GM21576 (cell line): ENCODE results near the gene EFNA1.
"Not testable (repeated sequence)": the region's sequence is repeated elsewhere in the genome, so short reads cannot be mapped to it uniquely, and the experiment has no call there.

Experiments used
- ATAC-seq: cut with Tn5 transposase; IDR thresholded peaks from one replicate; pipeline ENCODE4 v1.9.1; 2021; ENCODE audit warnings: mild to moderate bottlenecking, moderate library complexity; ENCODE audit not compliant: unreplicated experiment

Gene EFNA1

DNA sequence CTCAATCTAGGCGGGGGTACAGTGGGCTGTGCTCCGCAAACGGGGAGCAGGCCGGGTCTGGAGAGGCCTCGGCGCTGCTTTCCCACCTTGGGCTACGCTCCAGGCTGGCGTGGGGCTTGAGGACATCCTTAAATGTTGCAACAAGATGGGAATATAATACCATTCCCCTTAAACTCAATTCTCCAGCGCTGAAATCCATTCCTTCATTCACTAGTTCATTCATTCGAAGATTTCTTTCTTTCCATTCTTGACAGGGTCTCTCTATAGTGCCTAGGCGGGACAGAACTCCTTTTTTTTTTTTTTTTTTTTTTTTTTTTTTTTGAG, 12.9 kb downstream of the EFNA1 start:
- ATAC-seq: no peak

DNA sequence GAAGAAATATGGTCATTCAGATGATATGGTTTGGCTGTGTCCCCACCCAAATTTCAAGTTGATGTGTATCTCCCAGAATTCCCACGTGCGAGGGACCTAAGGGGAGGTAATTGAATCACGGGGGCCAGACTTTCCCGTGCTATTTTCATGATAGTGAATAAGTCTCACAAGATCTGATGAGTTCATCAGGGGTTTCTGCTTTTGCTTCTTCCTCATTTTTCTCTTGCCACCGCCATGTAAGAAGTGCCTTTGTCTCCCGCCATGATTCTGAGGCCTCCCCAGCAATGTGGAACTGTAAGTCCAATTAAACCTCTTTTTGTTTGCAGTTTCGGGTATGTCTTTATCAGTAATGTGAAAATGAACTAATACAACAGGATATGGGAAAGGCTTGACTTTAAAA, 14.1 kb downstream of the EFNA1 start:
- ATAC-seq: no peak

DNA sequence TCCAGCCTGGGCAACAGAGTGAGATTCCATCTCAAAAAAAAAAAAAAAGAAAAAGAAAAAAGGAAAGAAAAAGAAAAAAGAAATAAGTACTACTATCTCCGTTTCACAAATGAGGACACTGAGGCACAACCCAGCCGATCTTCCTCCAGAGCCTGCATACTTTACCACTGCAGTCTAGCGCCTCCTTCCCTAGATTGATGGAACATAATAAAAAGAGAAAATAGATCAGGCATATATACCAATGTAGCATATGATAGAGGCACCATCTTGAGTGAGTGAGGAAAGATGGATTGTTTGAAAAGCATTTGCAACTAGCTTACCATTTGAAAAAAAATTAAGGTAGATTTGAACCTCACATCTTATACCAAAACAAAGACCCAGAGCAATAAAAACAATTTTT, 17.8 kb downstream of the EFNA1 start:
- no peak for ATAC-seq

DNA sequence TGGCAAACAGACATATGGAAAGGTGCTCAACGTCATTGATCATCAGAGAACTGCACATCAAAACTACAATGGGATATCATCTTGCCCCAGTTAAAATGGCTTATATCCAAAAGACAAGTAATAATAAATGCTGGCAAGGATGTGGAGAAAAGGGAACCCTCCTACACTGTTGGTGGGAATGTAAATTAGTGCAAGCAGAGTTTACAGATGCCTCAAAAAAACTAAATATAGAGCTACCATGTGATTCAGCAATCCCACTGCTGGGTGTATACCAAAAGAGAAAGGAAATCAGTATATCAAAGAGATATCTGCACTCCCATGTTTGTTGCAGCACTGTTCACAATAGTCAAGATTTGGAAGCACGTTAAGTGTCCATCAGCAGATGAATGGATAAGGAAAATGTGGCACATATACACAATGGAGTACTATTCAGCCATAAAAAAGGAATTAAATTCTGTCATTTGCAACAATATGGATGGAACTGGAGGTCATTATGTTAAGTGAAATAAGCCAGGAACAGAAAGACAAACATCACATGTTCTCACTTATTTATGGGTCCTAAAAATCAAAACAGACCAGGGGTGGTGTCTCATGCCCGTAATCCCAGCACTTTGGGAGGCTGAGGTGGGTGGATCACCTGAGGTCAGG, 28.4 kb downstream of the EFNA1 start:
- not testable (repeated sequence) for ATAC-seq

DNA sequence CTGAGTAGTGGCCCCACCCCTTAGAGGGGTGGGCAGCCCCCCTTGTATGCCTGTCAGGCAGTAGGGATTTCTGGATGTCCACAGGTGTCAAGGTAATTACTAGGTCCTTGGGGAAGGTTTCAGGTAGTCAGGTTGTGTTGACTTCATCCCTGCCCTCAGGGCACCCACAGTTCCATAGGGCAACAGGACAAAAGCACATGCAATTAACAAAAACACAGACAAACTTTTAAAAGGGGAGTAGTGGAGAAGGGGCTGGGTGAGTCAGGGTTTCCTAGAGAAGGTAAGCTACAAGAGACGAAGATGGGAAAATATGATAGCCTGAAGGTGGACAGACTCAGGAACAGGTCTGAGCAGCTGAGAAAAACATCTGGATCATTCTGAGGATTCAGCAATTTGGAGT, 31.3 kb downstream of the EFNA1 start:
- no peak for ATAC-seq

DNA sequence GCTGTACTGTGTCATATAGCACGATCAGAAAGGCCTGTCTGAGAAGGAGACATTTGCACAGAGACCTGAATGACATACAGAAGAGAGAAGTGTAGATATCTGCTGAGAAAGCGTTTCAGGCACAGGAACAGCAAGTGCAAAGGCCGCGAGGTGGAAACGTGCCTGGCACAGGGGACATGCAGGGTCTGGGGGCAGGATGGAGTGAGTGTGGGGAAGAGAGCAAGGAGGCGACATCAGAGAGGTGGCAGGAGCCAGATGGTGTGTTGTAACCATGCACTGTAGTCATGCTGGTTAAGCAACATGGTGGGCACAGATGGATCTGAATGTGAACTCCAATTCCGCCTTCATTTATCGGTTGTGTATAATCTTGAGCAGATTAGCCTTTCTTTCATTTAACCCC, 32.5 kb downstream of the EFNA1 start:
- ATAC-seq: no peak

DNA sequence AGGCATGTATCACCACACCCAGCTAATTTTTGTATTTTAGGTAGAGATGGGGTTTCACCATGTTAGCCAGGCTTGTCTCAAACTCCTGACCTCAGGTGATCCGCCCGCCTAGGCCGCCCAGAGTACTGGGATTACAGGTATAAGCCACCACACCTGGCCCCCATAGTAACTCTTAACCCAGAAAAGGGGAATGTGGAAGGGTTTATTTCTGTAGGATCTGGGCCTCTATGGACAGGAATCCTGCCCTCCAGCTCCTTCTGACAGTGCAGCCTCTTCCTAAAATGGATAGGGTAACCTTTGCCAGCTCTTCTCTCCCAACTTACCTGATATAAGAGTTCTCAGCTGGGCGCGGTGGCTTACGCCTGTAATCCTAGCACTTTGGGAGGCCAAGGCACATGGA, 35.0 kb downstream of the EFNA1 start:
- ATAC-seq: not testable (repeated sequence)

DNA sequence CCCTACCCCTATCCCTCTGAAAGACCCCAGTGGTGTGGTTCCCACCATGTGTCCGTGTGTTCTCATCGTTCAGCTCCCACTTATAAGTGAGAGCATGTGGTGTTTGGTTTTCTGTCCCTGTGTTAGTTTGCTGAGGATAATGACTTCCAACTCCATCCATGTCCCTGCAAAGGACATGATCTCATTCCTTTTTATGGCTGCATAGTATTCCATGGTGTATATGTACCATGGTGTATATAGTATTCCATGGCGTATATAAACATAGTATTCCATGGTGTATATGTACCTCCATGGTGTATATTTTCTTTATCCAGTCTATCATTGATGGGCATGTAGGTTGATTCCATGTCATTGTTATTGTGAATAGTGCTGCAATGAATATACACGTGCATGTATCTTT, 36.1 kb downstream of the EFNA1 start:
- ATAC-seq: not testable (repeated sequence)

DNA sequence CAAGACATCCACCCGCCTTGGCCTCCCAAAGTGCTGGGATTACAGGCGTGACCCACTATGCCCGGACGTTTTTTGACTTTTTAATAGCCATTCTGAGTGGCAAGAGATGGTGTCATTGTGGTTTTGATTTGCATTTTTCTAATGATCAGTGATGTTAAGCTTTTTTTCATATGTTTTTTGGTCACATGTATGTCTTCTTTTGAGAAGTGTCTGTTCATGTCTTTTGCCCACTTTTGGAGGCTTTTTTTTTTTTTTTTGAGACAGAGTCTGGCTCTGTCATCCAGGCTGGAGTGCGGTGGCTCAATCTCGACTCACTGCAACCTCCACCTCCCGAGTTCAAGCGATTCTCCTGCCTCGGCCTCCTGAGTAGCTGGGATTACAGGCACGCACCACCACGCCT, 36.9 kb downstream of the EFNA1 start:
- ATAC-seq: not testable (repeated sequence)

DNA sequence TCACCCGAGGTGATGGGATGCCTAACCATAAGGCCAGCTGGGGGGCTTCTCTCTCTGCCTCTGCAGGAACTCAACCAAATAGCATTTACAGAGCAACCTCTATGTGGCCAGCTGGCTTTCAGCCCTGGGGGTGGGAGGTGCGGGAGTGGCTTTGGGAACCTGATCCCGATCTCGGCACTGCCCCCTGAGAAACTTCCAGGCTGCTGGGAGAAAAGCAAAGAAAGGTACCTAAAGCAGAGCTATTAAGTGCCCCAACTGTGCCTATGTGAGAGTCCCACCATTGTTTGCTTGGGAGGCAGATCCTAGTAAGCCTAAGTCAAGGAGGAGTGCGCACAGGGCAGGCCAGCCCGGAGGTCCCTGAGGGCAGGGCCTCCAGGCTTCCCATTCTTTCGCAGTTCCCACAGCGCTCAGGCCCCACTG, 38.4 kb downstream of the EFNA1 start:
- ATAC-seq: no peak

DNA sequence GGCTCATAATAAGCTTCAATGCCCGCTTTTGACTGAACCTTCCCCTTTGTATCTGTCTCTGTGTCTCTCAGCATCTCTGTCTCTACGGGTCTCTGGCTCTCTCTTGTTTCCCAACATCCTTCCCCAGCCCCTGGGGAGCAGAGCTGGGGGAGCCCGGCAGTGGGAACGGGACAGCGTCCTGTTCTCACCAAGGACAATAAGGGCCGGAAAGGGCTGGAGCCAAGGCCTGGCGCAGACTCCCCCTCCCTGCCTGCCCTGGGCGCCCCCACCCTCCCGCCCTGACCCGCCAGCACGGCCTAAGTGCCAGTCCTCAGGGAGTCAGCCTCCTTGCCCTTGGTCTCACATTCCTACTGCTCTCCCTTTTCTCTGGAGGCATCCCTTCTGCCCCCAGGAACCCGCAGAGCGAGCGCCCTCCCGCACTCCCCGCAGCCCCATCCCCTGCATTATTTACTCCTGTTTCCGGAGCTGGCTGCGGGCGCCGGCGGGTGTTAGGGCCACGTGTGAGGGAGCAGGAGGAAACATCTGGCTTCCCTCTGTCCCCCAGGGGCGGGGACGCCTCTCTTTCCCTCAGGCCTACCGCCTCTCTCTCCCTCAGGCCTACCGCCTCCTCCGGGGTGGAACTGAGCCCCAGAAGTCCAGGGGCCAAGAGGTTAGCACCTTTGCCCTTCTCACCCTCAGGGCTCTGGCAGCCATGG, 38.9 kb downstream of the EFNA1 start:
- ATAC-seq: no peak

DNA sequence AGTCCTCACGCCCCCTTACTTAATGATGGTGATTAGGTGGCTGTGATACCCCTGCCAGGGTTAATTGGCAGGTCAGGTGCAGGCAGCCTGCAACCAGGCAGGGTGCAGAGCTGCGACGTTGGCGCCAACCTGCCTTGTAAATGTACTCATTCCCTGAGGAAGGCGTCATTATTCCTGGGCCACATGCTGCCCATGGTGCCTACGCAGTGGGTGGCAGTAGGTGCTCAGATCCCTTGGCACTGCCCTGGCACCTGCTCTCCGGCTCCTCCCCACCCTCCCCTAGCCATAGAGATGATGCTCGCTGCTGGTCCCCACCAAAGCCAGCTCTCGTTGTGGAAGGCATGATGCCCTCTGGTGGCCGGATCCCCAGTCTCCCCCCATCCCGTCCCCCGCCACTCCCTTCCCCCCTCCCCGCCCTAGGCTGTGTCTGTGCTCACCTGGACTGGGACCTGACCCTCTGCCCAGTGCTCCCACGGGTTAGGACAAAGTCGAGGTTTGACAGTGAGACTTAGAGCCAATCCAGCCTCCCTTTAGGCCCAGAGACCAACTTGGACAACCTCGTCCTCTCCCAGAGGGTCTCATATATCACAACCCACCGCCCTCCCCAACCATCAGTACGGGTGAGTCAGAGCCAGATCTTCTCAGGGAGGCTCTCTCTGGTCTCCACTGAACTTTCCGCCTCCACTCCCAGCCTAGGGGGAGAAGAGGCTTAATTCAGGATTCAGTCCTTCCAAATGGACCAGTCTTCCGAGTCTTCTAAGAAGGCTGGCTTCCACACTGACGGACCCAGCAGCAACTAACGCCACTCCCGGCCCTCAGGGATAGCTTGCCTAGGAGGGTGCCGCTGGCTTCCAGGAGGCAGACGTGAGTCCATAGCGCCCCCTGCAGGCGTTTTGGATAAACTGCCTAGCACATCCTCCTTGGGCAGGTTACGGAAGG, 39.8 kb downstream of the EFNA1 start:
- ATAC-seq: no peak

DNA sequence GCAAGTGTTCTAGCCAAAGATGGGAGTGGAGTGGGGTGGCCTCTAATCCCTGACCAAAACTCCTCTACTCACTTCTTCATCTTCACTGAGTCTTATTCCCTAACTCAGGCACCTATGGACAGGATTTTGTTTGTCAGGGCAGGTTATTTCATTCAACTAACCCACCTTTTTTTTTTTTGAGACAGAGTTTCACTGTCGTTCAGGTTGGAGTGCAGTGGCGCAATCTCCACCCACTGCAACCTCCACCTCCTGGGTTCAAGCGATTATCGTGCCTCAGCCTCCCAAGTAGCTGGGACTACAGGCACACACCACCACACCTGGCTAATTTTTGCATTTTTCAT, 40.4 kb downstream of the EFNA1 start:
- ATAC-seq: not testable (repeated sequence)

DNA sequence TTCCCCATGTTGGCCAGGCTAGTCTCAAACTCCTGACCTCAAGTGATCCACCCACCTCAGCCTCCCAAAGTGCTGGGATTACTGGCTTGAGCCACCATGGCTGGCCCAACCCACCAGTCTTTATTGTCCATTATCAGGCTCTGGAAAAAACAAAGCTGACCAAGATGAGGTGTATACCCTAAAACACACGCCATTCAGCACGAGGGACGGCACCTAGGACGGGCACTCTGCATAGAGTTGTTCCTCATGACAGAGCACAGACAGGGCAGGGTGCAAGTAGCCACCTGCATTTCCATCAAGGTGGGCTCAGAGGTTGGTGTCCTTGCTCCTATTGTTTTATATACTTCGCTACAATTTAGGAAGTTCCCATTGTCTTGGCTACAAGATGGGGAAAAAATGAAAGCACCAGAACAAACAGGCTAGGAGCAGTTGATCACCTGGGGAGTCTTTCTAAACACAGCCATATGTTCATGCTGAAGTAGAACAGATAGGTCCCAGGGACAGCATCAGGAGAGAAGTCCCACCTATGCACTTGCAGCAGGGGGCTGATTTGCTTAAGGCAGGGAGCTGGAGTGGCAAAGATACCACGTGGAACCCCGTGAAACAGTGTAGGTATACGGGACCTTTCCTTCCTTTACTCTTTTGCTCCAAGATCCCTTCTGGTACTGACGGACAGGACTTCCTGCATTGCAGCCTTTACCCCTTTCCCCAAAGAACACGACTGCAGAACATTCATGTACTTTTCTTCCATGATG, 41.0 kb downstream of the EFNA1 start:
- ATAC-seq: no peak

DNA sequence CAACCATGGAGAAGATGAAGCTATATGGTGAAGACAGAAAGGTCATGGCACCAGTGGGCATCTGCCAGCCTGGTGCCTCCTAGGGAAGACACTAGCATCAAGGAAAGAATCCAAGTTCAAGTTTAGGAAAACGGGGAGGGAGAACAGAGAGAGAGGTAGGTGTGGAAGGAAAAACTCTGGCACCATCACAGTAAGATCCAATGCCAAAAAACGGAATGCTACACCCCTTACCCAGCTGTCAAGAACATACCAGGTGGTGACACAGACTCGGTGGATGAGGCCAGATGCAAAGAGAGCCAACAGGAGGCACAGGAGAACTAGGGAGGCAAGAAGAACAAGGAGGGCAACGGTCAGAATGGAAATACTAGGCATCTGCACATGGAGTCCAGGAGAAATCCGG, 41.9 kb downstream of the EFNA1 start:
- ATAC-seq: no peak

DNA sequence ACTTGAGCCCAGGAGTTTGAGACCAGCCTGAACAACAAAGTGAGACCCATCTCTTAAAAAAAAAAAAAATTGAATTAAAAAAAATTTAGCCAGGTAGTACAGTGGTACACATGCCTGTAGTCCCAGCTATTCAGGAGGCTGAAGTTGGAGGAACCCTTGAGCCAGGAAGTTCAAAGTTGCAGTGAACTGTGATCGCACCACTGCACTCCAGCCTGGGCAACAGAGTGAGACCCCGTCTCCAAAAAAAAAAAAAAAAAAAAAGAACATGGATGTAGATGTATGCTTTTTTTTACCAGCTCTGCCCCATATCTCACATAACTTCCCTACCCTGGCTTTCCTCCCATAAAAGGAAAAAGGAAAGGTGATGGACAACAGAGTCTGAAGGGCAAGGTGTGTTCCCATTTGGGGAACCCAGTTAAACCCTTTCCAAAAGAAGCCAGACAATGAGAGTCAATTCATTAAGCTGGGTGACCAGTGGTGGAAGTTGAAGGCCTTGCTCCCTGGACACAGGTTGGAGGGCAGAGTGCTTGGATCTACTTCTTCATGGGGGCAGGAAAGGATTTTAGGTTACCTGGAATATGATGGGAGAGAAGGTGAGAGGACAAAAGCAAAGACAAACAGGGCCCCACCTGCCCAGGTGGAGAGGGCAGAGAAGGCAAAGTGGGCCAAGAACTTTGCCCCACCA, 42.6 kb downstream of the EFNA1 start:
- ATAC-seq: no peak

DNA sequence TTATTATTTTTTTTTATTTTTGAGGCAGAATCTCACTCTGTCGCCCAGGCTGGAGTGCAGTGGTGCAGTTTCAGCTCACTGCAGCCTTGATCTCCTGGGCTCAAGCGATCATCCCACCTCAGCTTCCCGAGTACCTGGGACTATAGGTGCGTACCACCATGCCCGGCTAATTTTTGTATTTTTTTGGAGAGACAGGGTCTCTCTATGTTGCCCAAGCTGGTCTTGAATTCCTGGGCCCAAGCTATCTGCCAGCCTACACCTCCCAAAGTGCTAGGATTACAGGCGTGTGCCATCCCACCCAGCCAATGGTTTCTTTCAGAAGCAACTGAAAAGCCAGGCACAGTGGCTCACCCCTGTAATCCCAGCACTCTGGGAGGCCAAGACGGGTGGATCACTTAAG, 43.1 kb downstream of the EFNA1 start:
- no peak for ATAC-seq

DNA sequence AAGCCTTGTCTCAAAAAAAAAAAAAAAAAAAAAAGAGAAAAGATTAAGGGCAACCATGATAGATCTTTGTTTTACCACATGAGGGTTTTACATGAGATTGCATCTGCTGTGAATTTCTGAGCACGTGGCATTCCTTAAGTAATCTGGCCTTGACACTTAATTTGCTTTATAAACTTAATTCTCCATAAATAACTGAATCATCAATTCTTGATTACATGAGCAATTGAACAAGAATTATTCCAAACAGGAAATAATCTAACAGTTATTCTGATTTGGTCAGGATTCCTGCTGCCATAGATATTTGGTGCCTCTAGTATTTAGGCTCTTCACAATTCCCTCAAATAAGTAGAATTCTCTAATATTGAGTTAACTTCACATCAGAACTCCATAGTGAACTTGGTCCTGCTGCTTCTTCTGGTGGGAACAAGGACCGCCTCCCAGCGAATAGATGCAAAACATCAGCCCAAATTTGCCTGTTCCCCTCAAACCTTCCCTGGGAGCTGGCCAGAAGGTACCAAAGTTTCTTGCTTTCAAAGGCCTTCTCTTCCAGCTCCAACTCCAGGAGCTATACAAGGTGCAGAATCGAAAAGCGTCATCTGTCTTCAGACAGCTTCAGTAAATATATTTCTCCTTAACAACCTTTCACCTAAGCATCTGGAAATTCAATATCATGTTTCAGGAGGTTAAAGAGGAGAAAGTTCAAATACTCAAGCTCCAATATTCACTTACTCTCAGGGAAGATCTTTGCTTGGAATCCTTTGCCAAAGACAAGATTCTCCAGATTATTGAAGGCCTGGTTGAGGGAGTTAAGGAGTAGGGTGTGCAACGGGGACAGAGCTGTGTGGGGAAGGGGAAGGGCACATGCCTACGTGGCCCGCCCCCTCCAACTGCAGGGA, 44.4 kb downstream of the EFNA1 start:
- ATAC-seq: no peak

DNA sequence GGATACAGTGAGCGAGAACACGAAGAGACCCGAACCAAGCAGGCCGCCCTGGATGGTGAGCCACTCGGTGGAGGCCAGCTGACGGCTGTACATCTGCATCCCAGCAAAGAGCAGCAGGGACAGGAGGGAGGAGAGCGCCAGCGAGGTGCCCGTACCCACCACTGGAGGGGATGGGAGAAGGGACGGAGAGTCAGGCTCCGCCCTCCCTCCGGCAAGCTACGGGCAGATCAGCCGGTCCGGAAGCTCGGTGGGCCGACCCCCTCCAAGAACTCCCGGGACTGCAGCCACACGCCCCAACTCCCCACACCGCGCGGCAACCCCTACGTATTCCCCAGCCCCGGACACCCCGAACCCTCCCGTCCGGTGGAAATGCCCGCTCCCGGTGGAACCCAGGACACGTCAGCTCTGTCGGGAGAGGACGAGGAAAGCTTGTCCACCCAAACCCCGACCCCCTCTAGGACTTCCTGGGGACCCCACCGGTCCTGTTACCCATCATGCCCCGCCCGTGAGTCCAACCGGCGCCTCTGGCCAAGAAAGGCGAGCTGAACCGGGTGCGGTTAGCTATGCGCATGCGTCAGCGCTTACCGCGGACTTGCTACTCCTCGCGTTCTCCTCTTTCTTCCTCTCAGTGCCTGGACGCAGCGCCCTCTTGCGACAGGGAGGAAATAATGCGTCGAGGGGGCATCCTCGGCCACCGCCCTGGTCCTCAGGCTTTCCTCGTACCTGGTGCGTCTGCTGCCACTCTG, 45.2 kb downstream of the EFNA1 start, which contains the start of gene KRTCAP2:
Gene KRTCAP2 (minus strand): TSS at position 573 of the 746 bp plus-strand sequence. CDS start 80 bp downstream, at position 493.
- ATAC-seq: peak; percentile 71
